ENCODE measurements around the gene RBP5.

RBP5 gene

DNA sequence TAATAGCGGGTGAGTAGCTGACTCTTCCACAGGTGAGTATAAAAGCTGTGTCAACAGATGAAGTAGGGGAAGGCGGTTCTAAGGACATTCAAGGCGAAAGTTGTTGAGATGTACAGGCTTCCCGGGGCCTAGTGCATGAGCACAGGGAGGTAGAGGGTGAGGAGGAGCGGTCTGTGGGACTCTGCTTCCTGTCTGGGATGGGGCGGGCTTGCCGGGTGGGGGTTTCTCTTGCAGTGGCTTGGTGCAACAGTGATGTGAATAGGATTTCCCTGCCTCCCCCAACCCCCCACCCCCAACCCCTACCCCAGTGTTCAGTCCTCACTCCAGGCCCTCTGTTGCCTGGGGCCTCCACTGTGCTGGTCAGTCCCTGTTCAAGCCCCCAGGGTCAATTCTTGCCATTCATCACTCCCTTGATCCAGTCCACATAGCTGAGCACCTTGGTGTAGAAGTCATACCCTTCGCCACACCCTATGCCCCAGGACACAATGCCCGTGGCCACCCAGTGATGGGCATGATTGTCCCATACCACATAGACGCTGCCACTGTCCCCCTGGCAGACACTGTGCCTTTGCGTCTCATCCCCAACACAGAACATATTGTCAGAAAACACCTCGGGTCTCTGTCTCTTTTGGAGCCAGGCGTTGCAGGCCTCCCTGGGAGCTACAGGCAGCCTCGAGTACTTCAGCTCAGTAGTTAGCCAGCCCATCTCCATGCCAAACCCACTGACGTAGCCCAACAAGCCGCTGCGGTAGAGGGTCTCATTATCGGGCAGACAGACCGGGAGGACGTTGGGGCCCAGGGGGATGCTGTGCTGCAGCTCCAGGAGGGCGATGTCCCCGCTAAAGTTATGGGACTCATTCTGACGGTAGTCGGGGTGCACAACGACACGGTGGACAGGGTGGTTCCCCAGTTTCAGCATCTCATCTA, 32.4 kb downstream of the RBP5 start:
- Histone ChIP-seq H3K27ac (no peak overlapping the region), H3K9ac (no peak overlapping the region), H3K4me2 (no peak overlapping the region), H3K9me3 (no peaks in the 10 kb centered on the region), H3K36me3 (peaks cover 8% of the 10 kb centered on the region; the same call in 1 of the 2 replicates), H3K4me3 (no peak overlapping the region), H4K20me1 (no peaks in the 10 kb centered on the region), H3K4me1 (peaks cover 12% of the 10 kb centered on the region), H3K27me3 (no peaks in the 10 kb centered on the region)
- TF ChIP-seq Cebpa-rat (IDR thresholded peaks at IDR 0.05) = no peak

DNA sequence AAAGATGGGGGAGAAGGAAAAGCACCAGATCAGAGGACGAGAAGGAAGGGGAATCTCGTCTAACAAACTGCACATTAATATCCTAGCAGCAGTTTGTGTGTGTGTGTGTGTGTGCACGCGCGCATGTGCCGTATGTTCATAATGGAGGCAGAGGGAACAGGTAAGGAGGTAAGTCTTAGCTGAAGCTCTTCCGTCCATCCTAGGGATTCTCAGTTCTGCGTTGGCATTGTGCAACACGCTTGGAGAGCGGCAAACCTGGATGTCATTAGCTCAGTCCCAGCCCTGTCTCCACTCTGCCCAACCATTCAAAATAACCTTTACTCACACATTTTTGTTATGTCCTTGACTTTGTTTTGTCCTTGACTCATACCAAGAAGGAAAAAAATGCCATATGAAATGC, 34.8 kb downstream of the RBP5 start:
- Histone ChIP-seq H3K4me2 (no peak overlapping the region), H3K27ac (no peak overlapping the region), H3K36me3 (no peaks in the 10 kb centered on the region), H3K9ac (no peak overlapping the region), H3K9me3 (no peaks in the 10 kb centered on the region), H3K4me1 (peaks cover 26% of the 10 kb centered on the region), H3K27me3 (no peaks in the 10 kb centered on the region), H4K20me1 (no peaks in the 10 kb centered on the region), H3K4me3 (no peak overlapping the region)
- TF ChIP-seq Cebpa-rat (IDR thresholded peaks at IDR 0.05) = no peak

DNA sequence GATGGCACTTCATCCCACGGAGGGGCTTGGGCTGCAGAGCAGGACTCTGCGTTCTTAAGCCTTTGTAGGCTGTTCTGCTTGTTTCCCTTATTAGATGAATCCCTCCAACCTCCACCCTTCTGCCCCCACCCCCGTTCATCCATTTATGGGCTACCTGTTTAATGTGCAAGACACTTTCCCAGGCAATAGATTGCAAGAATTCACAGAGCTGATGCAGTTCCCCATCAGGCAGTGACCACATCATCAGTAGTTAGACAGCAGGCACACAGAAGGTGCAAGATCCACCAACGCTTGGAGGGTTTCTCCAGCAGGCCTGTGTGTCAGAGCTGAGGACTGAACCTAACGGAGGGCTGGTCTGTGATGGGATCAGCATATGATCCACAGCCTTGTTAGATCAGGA, 35.2 kb downstream of the RBP5 start:
- Histone ChIP-seq H3K27ac (no peak overlapping the region), H3K4me3 (no peak overlapping the region), H4K20me1 (no peaks in the 10 kb centered on the region), H3K9ac (no peak overlapping the region), H3K4me1 (peaks cover 26% of the 10 kb centered on the region), H3K9me3 (no peaks in the 10 kb centered on the region), H3K27me3 (no peaks in the 10 kb centered on the region), H3K4me2 (no peak overlapping the region), H3K36me3 (no peaks in the 10 kb centered on the region)
- TF ChIP-seq Cebpa-rat (IDR thresholded peaks at IDR 0.05) = no peak

DNA sequence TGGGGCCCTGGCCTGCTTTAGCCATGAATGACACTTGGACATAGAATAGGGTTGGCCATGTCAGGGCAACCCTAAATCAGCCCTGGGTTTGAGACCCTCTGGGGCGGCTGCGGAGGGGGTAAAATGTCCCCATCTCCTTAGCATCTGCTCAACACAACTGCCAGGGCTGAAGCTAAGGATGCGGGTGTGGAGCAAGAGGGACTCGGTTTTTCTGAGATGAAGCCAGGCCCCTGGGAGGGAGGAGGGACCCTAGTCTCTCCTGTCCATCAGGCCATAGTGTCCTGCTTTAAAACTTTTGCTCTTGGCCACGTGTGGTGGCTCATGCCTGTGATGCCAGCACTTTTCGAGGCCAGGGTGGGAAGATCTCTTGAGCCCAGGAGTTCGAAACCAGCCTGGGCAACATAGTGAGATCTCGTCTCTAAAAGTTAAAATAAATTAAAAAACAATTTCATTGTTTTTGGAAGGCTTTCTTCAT, 35.7 kb downstream of the RBP5 start:
- no peaks in the 10 kb centered on the region for H3K36me3 ChIP-seq
- no peak overlapping the region for H3K4me2 ChIP-seq
- no peak overlapping the region for H3K4me3 ChIP-seq
- H3K4me1 ChIP-seq = peaks cover 26% of the 10 kb centered on the region
- no peaks in the 10 kb centered on the region for H4K20me1 ChIP-seq
- H3K9me3 ChIP-seq = no peaks in the 10 kb centered on the region
- no peak overlapping the region for H3K27ac ChIP-seq
- TF ChIP-seq Cebpa-rat (IDR thresholded peaks at IDR 0.05) = no peak
- no peaks in the 10 kb centered on the region for H3K27me3 ChIP-seq
- peak overlapping the region; percentile 16; the same call in 1 of the 2 replicates for H3K9ac ChIP-seq

DNA sequence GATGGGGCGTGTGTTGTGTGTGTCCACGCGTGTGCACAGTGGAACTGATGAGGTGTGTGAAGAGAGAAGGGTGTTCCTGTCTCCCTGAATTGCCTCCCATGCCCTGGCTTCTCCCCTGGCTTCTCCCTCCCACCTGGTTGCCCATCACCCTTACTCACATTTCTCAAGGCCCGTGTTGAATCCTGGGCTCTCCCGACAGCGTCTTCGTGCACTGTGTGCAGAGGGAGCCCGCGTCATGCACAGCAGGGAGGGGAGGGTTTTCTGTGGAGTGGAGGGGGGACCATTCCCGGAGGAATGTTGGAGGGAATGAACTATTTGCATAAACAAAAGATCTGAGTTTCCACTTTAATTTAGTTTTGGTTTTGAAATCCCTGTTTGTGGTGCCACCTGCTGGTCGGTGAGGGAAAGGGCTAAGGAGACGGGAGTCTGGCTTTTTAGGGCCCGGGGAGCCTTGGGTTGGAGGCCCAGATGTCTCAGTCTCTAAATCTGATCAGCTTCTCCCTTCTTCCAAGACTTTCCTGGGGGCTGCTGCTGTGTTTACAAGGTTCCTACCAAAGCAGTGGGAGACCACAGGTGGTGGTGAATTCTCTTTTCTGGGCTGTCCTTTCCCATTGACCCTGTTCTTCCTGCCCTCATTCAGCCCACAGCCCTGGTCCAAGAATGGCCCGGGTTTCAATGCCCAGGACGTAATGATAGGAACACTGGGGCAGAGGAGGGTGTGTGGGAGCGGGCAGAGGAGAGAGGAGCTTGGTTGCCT, 36.3 kb downstream of the RBP5 start, which contains the start of gene C1R:
Gene C1R (minus strand): TSS at position 217 of the 757 bp plus-strand sequence. CDS start 57 bp downstream, at position 160.
- no peaks in the 10 kb centered on the region for H3K9me3 ChIP-seq
- H3K9ac ChIP-seq = peak within 1 kb of the TSS; percentile 16; the same call in 1 of the 2 replicates
- H3K4me2 ChIP-seq = peak within 1 kb of the TSS; percentile 75
- TF ChIP-seq Cebpa-rat (IDR thresholded peaks at IDR 0.05) = no peak
- no peaks in the 10 kb centered on the region for H3K36me3 ChIP-seq
- 0 out of 2 replicates have a peak within 1 kb of the TSS, but pooled peaks have one; percentile 25 for H3K4me3 ChIP-seq
- H3K27ac ChIP-seq = peak within 1 kb of the TSS; percentile 30; the same call in 1 of the 2 replicates
- no peaks in the 10 kb centered on the region for H3K27me3 ChIP-seq
- no peaks in the 10 kb centered on the region for H4K20me1 ChIP-seq
- H3K4me1 ChIP-seq = peaks cover 26% of the 10 kb centered on the region

DNA sequence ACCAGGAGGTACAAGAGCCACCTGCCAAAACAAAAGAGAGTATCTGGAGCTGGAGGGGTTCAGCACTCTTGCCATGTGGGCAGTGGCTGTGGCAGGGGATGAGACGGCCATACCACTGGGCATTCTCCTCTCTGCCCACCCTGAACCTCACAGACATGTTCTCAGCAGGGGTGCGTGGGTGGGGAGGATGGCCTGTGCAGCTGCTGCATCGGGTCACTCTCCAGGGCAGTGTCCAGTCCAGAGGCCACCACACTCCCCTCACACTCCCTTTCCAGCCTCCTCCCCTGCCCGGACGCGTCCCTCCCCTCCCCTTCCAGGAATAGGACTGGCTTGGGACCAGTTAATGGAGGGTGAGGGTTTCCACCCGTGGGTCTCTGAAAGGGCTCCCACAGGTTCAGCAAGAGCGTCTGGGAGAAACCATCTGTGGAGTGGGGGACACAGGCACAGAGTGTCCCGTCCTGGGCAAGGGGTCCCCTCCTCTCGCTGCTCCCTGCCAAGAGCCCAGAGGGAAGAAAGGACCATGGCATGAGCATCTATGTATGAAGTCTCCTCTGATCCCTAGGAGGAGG, 36.9 kb downstream of the RBP5 start:
- peak overlapping the region; percentile 75 for H3K4me2 ChIP-seq
- 0 out of 2 replicates have a peak overlapping the region, but pooled peaks have one; percentile 25 for H3K4me3 ChIP-seq
- no peaks in the 10 kb centered on the region for H4K20me1 ChIP-seq
- peaks cover 26% of the 10 kb centered on the region for H3K4me1 ChIP-seq
- no peak overlapping the region; the same call in 1 of the 2 replicates for H3K9ac ChIP-seq
- peak overlapping the region; percentile 30; the same call in 1 of the 2 replicates for H3K27ac ChIP-seq
- no peaks in the 10 kb centered on the region for H3K27me3 ChIP-seq
- no peaks in the 10 kb centered on the region for H3K36me3 ChIP-seq
- TF ChIP-seq Cebpa-rat (IDR thresholded peaks at IDR 0.05) = no peak
- H3K9me3 ChIP-seq = no peaks in the 10 kb centered on the region

DNA sequence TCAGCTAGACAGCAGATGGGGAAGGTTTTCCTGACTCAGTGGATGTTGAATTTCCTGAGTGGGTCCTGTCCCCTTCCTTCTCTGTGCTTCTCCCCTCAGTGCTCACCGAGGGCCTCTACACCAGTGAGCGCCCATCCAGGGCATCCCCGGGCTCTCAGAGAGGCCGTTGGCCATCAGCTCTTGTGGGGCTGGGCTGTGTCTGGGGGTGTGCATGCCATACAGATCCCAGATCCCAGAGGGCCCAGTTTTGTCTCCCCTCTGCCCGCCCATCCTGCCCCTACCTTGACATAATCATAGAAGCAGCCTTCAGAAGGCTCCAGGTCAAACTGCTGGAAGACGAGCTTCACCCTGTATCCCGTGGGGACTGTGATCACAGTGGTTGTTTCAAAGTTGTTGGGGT, 37.5 kb downstream of the RBP5 start:
- peak overlapping the region; percentile 75 for H3K4me2 ChIP-seq
- no peaks in the 10 kb centered on the region for H3K9me3 ChIP-seq
- no peaks in the 10 kb centered on the region for H4K20me1 ChIP-seq
- no peak overlapping the region; the same call in 1 of the 2 replicates for H3K9ac ChIP-seq
- H3K27ac ChIP-seq = no peak overlapping the region; the same call in 1 of the 2 replicates
- no peak for TF ChIP-seq Cebpa-rat (IDR thresholded peaks at IDR 0.05)
- peaks cover 26% of the 10 kb centered on the region for H3K4me1 ChIP-seq
- no peaks in the 10 kb centered on the region for H3K36me3 ChIP-seq
- H3K4me3 ChIP-seq = no peak overlapping the region
- H3K27me3 ChIP-seq = no peaks in the 10 kb centered on the region

DNA sequence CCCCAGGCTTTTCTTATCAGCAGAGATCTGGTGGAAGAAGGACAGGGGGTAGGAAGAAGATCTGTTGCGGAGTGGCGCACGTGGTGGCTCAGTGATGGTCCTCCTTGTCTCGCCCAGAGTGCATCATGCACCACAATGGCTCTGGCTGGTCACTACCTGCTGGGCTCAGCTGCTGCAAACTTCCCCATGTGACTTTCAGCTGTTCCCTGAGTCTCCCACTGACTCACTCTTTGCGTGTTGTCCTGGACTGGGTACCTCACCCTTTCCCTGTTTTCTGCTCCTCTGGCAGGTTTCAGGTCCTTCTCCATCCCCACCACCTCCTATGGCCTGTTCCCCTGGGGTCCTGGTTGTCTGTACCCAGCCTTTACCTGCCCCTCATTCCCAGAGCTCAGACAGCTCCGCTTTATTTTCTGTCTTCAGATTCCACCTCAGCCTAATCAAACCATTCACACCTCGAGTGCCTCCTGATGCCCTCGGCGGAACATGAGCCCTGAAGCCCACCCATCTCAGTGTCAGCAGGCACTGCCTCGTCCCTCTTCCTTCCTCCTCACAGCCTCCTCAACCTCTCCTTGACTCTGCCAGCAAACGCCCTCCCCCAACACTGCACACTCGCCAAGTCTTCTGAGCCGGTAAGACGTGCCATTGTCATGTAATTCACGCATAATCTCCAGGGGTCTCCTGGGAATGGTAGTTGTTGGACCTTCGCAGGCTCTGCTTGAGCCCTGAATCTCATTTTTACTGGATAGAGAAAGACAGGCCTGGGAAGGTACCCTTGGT, 38.3 kb downstream of the RBP5 start:
- H3K27ac ChIP-seq = no peak overlapping the region; the same call in 1 of the 2 replicates
- no peaks in the 10 kb centered on the region for H4K20me1 ChIP-seq
- no peak overlapping the region for H3K4me3 ChIP-seq
- no peaks in the 10 kb centered on the region for H3K27me3 ChIP-seq
- H3K9me3 ChIP-seq = peaks cover 3% of the 10 kb centered on the region; the same call in 1 of the 2 replicates
- no peak for TF ChIP-seq Cebpa-rat (IDR thresholded peaks at IDR 0.05)
- peaks cover 26% of the 10 kb centered on the region for H3K4me1 ChIP-seq
- peak overlapping the region; percentile 75 for H3K4me2 ChIP-seq
- no peaks in the 10 kb centered on the region for H3K36me3 ChIP-seq
- H3K9ac ChIP-seq = no peak overlapping the region

Measured in BLaER1 (cell line).